PC-9 (cell line): ENCODE data around the gene NAMPT. TPM values are rescaled to one million over a fixed set of nuclear protein-coding genes. Genes with fewer than 3 reads are reported as not detected.

Experiments used
- BruUV-seq: library from RNA; stranded (reverse); fragments of 400-500 nt; replicated peaks from 2 replicates; lab custom pipeline; 2021; lab: Mats Ljungman, UMichigan
- CTCF ChIA-PET: fragments of 300-600 bp; sonication (Branson Sonifier 250); formaldehyde crosslinking; loops from one replicate; lab custom pipeline; 2022; ENCODE audit warnings: antibody characterized with exemption; lab: Charles Lee
- POLR2A ChIA-PET: fragments of 300-600 bp; sonication (Branson Sonifier 250); formaldehyde crosslinking; loops from one replicate; lab custom pipeline; 2022; ENCODE audit warnings: antibody characterized with exemption; ENCODE audit not compliant: unreplicated experiment; lab: Charles Lee
- DNase-seq, 2 experiments: peaks; one replicate each; pipeline versions ENCODE4 v3.0.0 to v3.0.0-alpha.2; 2015 to 2022; ENCODE audit warnings: mixed read lengths in 1 of 2
- H2AFZ ChIP-seq: fragments of 200-600 bp; sonication (generic); 2 replicates; pipeline ENCODE4 v1.8.1; 2017; ENCODE audit warnings: antibody characterized with exemption
- H3F3A ChIP-seq: fragments of 200-600 bp; sonication (generic); 2 replicates; pipeline ENCODE4 v1.8.1; 2017; ENCODE audit warnings: antibody characterized with exemption, mild to moderate bottlenecking, low read depth; ENCODE audit not compliant: insufficient read depth
- H3K27ac ChIP-seq: fragments of 200-600 bp; sonication (generic); 2 replicates; pipeline ENCODE4 v1.6.1; 2016; ENCODE audit warnings: mixed run types
- H3K27me3 ChIP-seq: fragments of 200-600 bp; sonication (generic); 2 replicates; pipeline ENCODE4 v1.6.1; 2016; ENCODE audit warnings: low read depth, mixed run types; ENCODE audit not compliant: insufficient read depth
- H3K36me3 ChIP-seq: fragments of 200-600 bp; sonication (generic); 2 replicates; pipeline ENCODE4 v1.6.1; 2016; ENCODE audit warnings: low read depth, mixed run types
- H3K4me1 ChIP-seq: fragments of 200-600 bp; sonication (generic); replicated peaks from 2 replicates; pipeline ENCODE4 v1.6.1; 2016; ENCODE audit warnings: mixed run types; ENCODE audit not compliant: insufficient read depth
- H3K4me2 ChIP-seq: fragments of 200-600 bp; sonication (generic); 2 replicates; pipeline ENCODE4 v1.6.1; 2017; ENCODE audit warnings: mixed run types
- H3K4me3 ChIP-seq: fragments of 200-600 bp; sonication (generic); 2 replicates; pipeline ENCODE4 v1.6.1; 2016; ENCODE audit warnings: mixed run types
- H3K79me2 ChIP-seq: fragments of 200-600 bp; sonication (generic); 2 replicates; pipeline ENCODE4 v1.6.1; 2017; ENCODE audit warnings: low read depth, mixed run types
- H3K9me2 ChIP-seq: fragments of 200-600 bp; sonication (generic); 2 replicates; pipeline ENCODE4 v1.8.1; 2017; ENCODE audit warnings: mild to moderate bottlenecking; ENCODE audit not compliant: insufficient read depth
- H3K9me3 ChIP-seq: fragments of 200-600 bp; sonication (generic); 2 replicates; pipeline ENCODE4 v1.8.1; 2016; ENCODE audit warnings: low read depth; ENCODE audit not compliant: insufficient read depth
- H4K20me1 ChIP-seq: fragments of 200-600 bp; sonication (generic); 2 replicates; pipeline ENCODE4 v1.8.1; 2017; ENCODE audit not compliant: insufficient read depth
- CTCF ChIP-seq: fragments of 200-600 bp; sonication (generic); conservative IDR thresholded peaks from 2 replicates; pipeline ENCODE4 v1.6.1; 2017; ENCODE audit warnings: mixed run types, antibody characterized with exemption, mild to moderate bottlenecking, moderate library complexity
- EZH2 ChIP-seq: fragments of 200-600 bp; sonication (generic); IDR thresholded peaks from 2 replicates; pipeline ENCODE4 v1.8.0; 2017; ENCODE audit warnings: antibody characterized with exemption, low read depth
- intact Hi-C: fragments of 100-400 bp; cut with micrococcal nuclease; formaldehyde crosslinking; loops from one replicate; pipeline ENCODE4 v1.10.0; 2022; ENCODE audit not compliant: unreplicated experiment
- total RNA-seq: library from RNA; stranded (reverse); gene quantifications from 2 replicates; pipeline ENCODE4 v1.2.3, GENCODE V29; 2021

The NAMPT gene
- total RNA-seq, 1 experiment from 2014 or later: 302 TPM

- intact Hi-C loops: no loop called here
- no peak overlapping the region for H3K4me2 ChIP-seq
- H3K4me1 ChIP-seq: no peaks in the 10 kb centered on the region
- H3F3A ChIP-seq: no peaks in the 10 kb centered on the region
- H3K27ac ChIP-seq: no peak overlapping the region
- no peaks in the 10 kb centered on the region for H3K79me2 ChIP-seq
- ChIA-PET POLR2A (no interaction called here), CTCF (no interaction called here)
- H3K9me2 ChIP-seq: no peaks in the 10 kb centered on the region
- no peak overlapping the region for H3K4me3 ChIP-seq
- no peaks in the 10 kb centered on the region for H3K36me3 ChIP-seq
- H3K27me3 ChIP-seq: no peaks in the 10 kb centered on the region
- DNase-seq: no peak
- H3K9me3 ChIP-seq: no peaks in the 10 kb centered on the region
- TF ChIP-seq CTCF (no peak), EZH2 (no peak)
- BruUV-seq: no TSS peak
- H2AFZ ChIP-seq: no peak overlapping the region
- H4K20me1 ChIP-seq: no peaks in the 10 kb centered on the region
Measured at GRCh38 chr7:106199813-106200364, 84.9 kb downstream of the NAMPT start.

GRCh38 chr7:106199024-106199423, 85.8 kb downstream of the NAMPT start:
- Histone ChIP-seq H3K27ac (no peak overlapping the region), H4K20me1 (no peaks in the 10 kb centered on the region), H3K9me3 (no peaks in the 10 kb centered on the region), H2AFZ (no peak overlapping the region), H3K4me1 (no peaks in the 10 kb centered on the region), H3K4me2 (no peak overlapping the region), H3F3A (no peaks in the 10 kb centered on the region), H3K4me3 (no peak overlapping the region), H3K9me2 (no peaks in the 10 kb centered on the region), H3K27me3 (no peaks in the 10 kb centered on the region), H3K36me3 (no peaks in the 10 kb centered on the region), H3K79me2 (no peaks in the 10 kb centered on the region)
- BruUV-seq: no TSS peak
- ChIA-PET CTCF (no interaction called here), POLR2A (no interaction called here)
- DNase-seq: no peak
- no peak for TF ChIP-seq CTCF
- TF ChIP-seq EZH2: no peak
- intact Hi-C loops: no loop called here

Other genes with a start within 250 kb of the NAMPT start
- 83.9 and 102 TPM in 2 replicates for gene SYPL1, start 172.7 kb downstream of the NAMPT start, total RNA-seq